GM21825 (cell line): ENCODE measurements around the gene IER5L.

Experiments
- ATAC-seq: cut with Tn5 transposase; IDR thresholded peaks from one replicate; pipeline ENCODE4 v1.9.1; 2021; ENCODE audit warnings: mild to moderate bottlenecking, moderate library complexity; ENCODE audit not compliant: unreplicated experiment

IER5L gene

GRCh38 chr9:129182625-129183494 is 4.8 kb upstream of the IER5L start:
- ATAC-seq = no peak

GRCh38 chr9:129182122-129182521 is 4.1 kb upstream of the IER5L start:
- no peak for ATAC-seq

- ATAC-seq = no peak
These were observed 3.2 kb upstream of the IER5L start for GRCh38 chr9:129181246-129181645.

- no peak for ATAC-seq
These were observed 714 bp upstream of the IER5L start for GRCh38 chr9:129178568-129179382.

- ATAC-seq = peak; percentile 16
These were observed 644 bp downstream of the IER5L start for GRCh38 chr9:129177443-129177790.

GRCh38 chr9:129176701-129177442 is 1.2 kb downstream of the IER5L start:
- no peak for ATAC-seq

GRCh38 chr9:129175825-129176633 is 2.0 kb downstream of the IER5L start:
- no peak for ATAC-seq

GRCh38 chr9:129175515-129175824 is 2.6 kb downstream of the IER5L start:
- no peak for ATAC-seq

- ATAC-seq = no peak
These were observed 3.1 kb downstream of the IER5L start for GRCh38 chr9:129174724-129175514.

- ATAC-seq = no peak
These were observed 3.8 kb downstream of the IER5L start for GRCh38 chr9:129174102-129174723.

- ATAC-seq = no peak
These were observed 4.6 kb downstream of the IER5L start for GRCh38 chr9:129173296-129174101.

- ATAC-seq = no peak
These were observed 5.2 kb downstream of the IER5L start for GRCh38 chr9:129172816-129173215.

- ATAC-seq = no peak
These were observed 5.9 kb downstream of the IER5L start for GRCh38 chr9:129171993-129172751.

- ATAC-seq = no peak
These were observed 7.8 kb downstream of the IER5L start for GRCh38 chr9:129170229-129170628.

GRCh38 chr9:129166623-129167557 is 11.2 kb downstream of the IER5L start:
- no peak for ATAC-seq

- no peak for ATAC-seq
These were observed 12.9 kb downstream of the IER5L start for GRCh38 chr9:129165198-129165597.
